Measurements from ENCODE around the gene KRAS.

KRAS gene

GRCh38 chr12:25194722-25195055, 56.0 kb downstream of the KRAS start:
- DNase-seq, result no peak

GRCh38 chr12:25194214-25194613, 56.5 kb downstream of the KRAS start:
- no peak for DNase-seq

- DNase-seq, result no peak
Measured at GRCh38 chr12:25190793-25191192, 59.9 kb downstream of the KRAS start.

GRCh38 chr12:25189656-25190055, 61.1 kb downstream of the KRAS start:
- no peak for DNase-seq

GRCh38 chr12:25187781-25188180, 62.9 kb downstream of the KRAS start:
- no peak for DNase-seq

- no peak for DNase-seq
Measured at GRCh38 chr12:25186788-25187402, 63.8 kb downstream of the KRAS start.

GRCh38 chr12:25186038-25186787, 64.5 kb downstream of the KRAS start:
- no peak for DNase-seq

GRCh38 chr12:25184132-25184531, 66.6 kb downstream of the KRAS start:
- DNase-seq, result no peak

GRCh38 chr12:25182765-25183164, 68.0 kb downstream of the KRAS start:
- DNase-seq, result no peak

GRCh38 chr12:25162866-25163265, 87.9 kb downstream of the KRAS start:
- no peak for DNase-seq

GRCh38 chr12:25156061-25156460, 94.7 kb downstream of the KRAS start:
- DNase-seq, result no peak

- DNase-seq, result no peak
Measured at GRCh38 chr12:25155022-25155576, 95.6 kb downstream of the KRAS start.
